H1 (cell line): ENCODE measurements around the gene SLC22A23. TPM values are rescaled to one million over a fixed set of nuclear protein-coding genes. Genes with fewer than 3 reads are reported as not detected.

Experiments
- CTCF ChIA-PET: fragments of 300-600 bp; sonication (Branson Sonifier 250); formaldehyde crosslinking; loops from one replicate; lab custom pipeline; 2021; ENCODE audit not compliant: partially characterized antibody; lab: Charles Lee
- POLR2A ChIA-PET: fragments of 300-600 bp; sonication (Branson Sonifier 250); formaldehyde crosslinking; loops from one replicate; lab custom pipeline; 2021; ENCODE audit warnings: inconsistent platforms; ENCODE audit not compliant: partially characterized antibody; lab: Charles Lee
- DNase-seq, 2 experiments: peaks; one replicate each; pipeline versions ENCODE4 v3.0.0 to v3.0.0-alpha.2; 2010 to 2022; ENCODE audit warnings: low spot score in 2 of 2, low read depth in 1 of 2, mixed read lengths in 1 of 2
- FAIRE-seq: peaks from 2 replicates; lab custom pipeline; 2011; peaks lifted over from hg19 to GRCh38; lab: Jason Lieb, UNC
- H2AFZ ChIP-seq: 2 replicates; pipeline ENCODE4 v1.8.1; 2012; ENCODE audit warnings: low read length, inconsistent platforms
- H2AK5ac ChIP-seq: 2 replicates; pipeline ENCODE4 v1.6.1; 2013; ENCODE audit warnings: low read depth, low read length
- H2BK120ac ChIP-seq: replicated peaks from 2 replicates; pipeline ENCODE3; 2013; ENCODE audit warnings: low read depth, low read length, inconsistent platforms
- H2BK12ac ChIP-seq: 2 replicates; pipeline ENCODE4 v1.6.1; 2013; ENCODE audit warnings: low read depth, low read length
- H2BK15ac ChIP-seq: 2 replicates; pipeline ENCODE4 v1.6.1; 2013; ENCODE audit warnings: low read length
- H2BK20ac ChIP-seq: 2 replicates; pipeline ENCODE4 v1.6.1; 2013; ENCODE audit warnings: low read length
- H2BK5ac ChIP-seq: 2 replicates; pipeline ENCODE4 v1.6.1; 2013; ENCODE audit warnings: low read depth, low read length
- H3K14ac ChIP-seq: 2 replicates; pipeline ENCODE4 v1.6.1; 2013; ENCODE audit warnings: inconsistent platforms; ENCODE audit not compliant: insufficient read length
- H3K18ac ChIP-seq: 2 replicates; pipeline ENCODE4 v1.6.1; 2013; ENCODE audit warnings: low read length; ENCODE audit errors: extremely low read depth
- H3K23ac ChIP-seq: 2 replicates; pipeline ENCODE4 v1.6.1; 2013; ENCODE audit warnings: inconsistent platforms; ENCODE audit not compliant: insufficient read length
- H3K23me2 ChIP-seq: 2 replicates; pipeline ENCODE4 v1.6.1; 2013; ENCODE audit warnings: low read depth, low read length
- H3K27ac ChIP-seq: 2 replicates; pipeline ENCODE4 v1.6.1; 2011; ENCODE audit warnings: low read depth, low read length, inconsistent platforms
- H3K27me3 ChIP-seq, 4 experiments: replicated peaks in 1 of 4; 1 replicate in 1 of 4; 2 replicates in 3 of 4; pipeline versions ENCODE4 v1.6.1 to v1.8.1; 2011 to 2013; ENCODE audit warnings: low read length in 3 of 4, mild to moderate bottlenecking in 3 of 4, inconsistent platforms in 2 of 4, mixed read lengths in 2 of 4, moderate library complexity in 1 of 4; ENCODE audit not compliant: control insufficient read depth in 3 of 4, insufficient read depth in 3 of 4; ENCODE audit errors: extremely low read depth in 1 of 4
- H3K36me3 ChIP-seq, 4 experiments: 2 replicates each; pipeline versions ENCODE4 v1.6.1 to v1.8.1; 2011 to 2013; ENCODE audit warnings: mild to moderate bottlenecking in 4 of 4, low read length in 3 of 4, moderate library complexity in 2 of 4, control low read depth in 1 of 4, inconsistent platforms in 1 of 4; ENCODE audit not compliant: insufficient read depth in 4 of 4, control insufficient read depth in 2 of 4
- H3K4ac ChIP-seq: replicated peaks from 2 replicates; pipeline ENCODE3; 2013; ENCODE audit warnings: low read length, low read depth, mixed read lengths, inconsistent platforms; ENCODE audit not compliant: insufficient read length
- H3K4me1 ChIP-seq, 4 experiments: replicated peaks in 1 of 4; 1 replicate in 1 of 4; 2 replicates in 3 of 4; pipeline versions ENCODE4 v1.6.1 to v1.8.1; 2011 to 2013; ENCODE audit warnings: low read length in 3 of 4, inconsistent platforms in 2 of 4, mixed read lengths in 1 of 4; ENCODE audit not compliant: insufficient read depth in 4 of 4, control insufficient read depth in 3 of 4
- H3K4me2 ChIP-seq, 2 experiments: 2 replicates each; pipeline versions ENCODE4 v1.6.1 to v1.8.1; 2011 to 2013; ENCODE audit warnings: low read depth in 2 of 2, low read length in 2 of 2, control low read depth in 1 of 2, inconsistent platforms in 1 of 2, mild to moderate bottlenecking in 1 of 2; ENCODE audit not compliant: insufficient read depth in 1 of 2
- H3K4me3 ChIP-seq, 4 experiments: fragments of 200-600, 300-600 bp in 1 of 4; sonication (generic), shearing (Covaris generic), sonication (Bioruptor Twin) in 1 of 4; 2 replicates each; pipeline versions ENCODE4 v1.5.1 to v1.8.1; 2011 to 2016; ENCODE audit warnings: low read length in 4 of 4, low read depth in 3 of 4, control low read depth in 2 of 4, inconsistent platforms in 2 of 4, mild to moderate bottlenecking in 2 of 4, mixed read lengths in 1 of 4, moderate library complexity in 1 of 4; ENCODE audit not compliant: insufficient read depth in 2 of 4; ENCODE audit errors: extremely low read depth in 1 of 4
- H3K56ac ChIP-seq: replicated peaks from 2 replicates; pipeline ENCODE3; 2013; ENCODE audit warnings: low read depth, mild to moderate bottlenecking, mixed read lengths, low read length, inconsistent platforms; ENCODE audit not compliant: insufficient read length
- H3K79me1 ChIP-seq: 2 replicates; pipeline ENCODE4 v1.6.1; 2013; ENCODE audit warnings: low read depth, low read length, control low read depth
- H3K79me2 ChIP-seq, 2 experiments: 2 replicates each; pipeline versions ENCODE4 v1.6.1 to v1.8.1; 2012 to 2013; ENCODE audit warnings: low read length in 2 of 2, mild to moderate bottlenecking in 2 of 2, inconsistent platforms in 1 of 2; ENCODE audit not compliant: insufficient read depth in 2 of 2, control insufficient read depth in 1 of 2
- H3K9ac ChIP-seq, 4 experiments: replicated peaks in 1 of 4; 1 replicate in 1 of 4; 2 replicates in 3 of 4; pipeline versions ENCODE4 v1.6.1 to v1.8.1; 2011 to 2013; ENCODE audit warnings: low read depth in 3 of 4, low read length in 3 of 4, control low read depth in 2 of 4, mild to moderate bottlenecking in 2 of 4, moderate library complexity in 2 of 4, inconsistent platforms in 1 of 4; ENCODE audit errors: extremely low read depth in 1 of 4
- H3K9me3 ChIP-seq, 2 experiments: 2 replicates each; pipeline versions ENCODE4 v1.6.1 to v1.8.1; 2012 to 2013; ENCODE audit warnings: mild to moderate bottlenecking in 2 of 2, moderate library complexity in 2 of 2, control low read depth in 1 of 2, inconsistent platforms in 1 of 2, low read depth in 1 of 2, low read length in 1 of 2, mixed read lengths in 1 of 2; ENCODE audit not compliant: insufficient read depth in 2 of 2
- H4K20me1 ChIP-seq, 2 experiments: replicated peaks in 1 of 2; 2 replicates each; pipeline versions ENCODE3 to v1.8.1; 2011 to 2013; ENCODE audit warnings: inconsistent platforms in 2 of 2, low read length in 2 of 2, mild to moderate bottlenecking in 1 of 2; ENCODE audit not compliant: insufficient read depth in 2 of 2, control insufficient read depth in 1 of 2
- H4K5ac ChIP-seq: 2 replicates; pipeline ENCODE4 v1.6.1; 2013; ENCODE audit warnings: low read length, low read depth, mixed read lengths, inconsistent platforms; ENCODE audit not compliant: insufficient read length
- H4K8ac ChIP-seq: 2 replicates; pipeline ENCODE4 v1.8.0; 2013; ENCODE audit warnings: mild to moderate bottlenecking, moderate library complexity, low read length, inconsistent platforms; ENCODE audit not compliant: insufficient read depth; ENCODE audit errors: extremely low read depth
- H4K91ac ChIP-seq: replicated peaks from 2 replicates; pipeline ENCODE3; 2013; ENCODE audit warnings: low read length, mixed read lengths, inconsistent platforms; ENCODE audit not compliant: insufficient read length
- ASH2L ChIP-seq: fragments of 200-600, 300-600 bp; sonication (generic); IDR thresholded peaks from one replicate; pipeline ENCODE4 v1.7.1; 2017; ENCODE audit warnings: low read length
- RNF2 ChIP-seq: fragments of 200-900, 300-1000 bp; sonication (generic); IDR thresholded peaks from 2 replicates; pipeline ENCODE4 v1.7.1; 2016; ENCODE audit warnings: borderline replicate concordance, low read depth, mild to moderate bottlenecking, antibody characterized with exemption, low read length; ENCODE audit not compliant: poor library complexity, severe bottlenecking; ENCODE audit errors: missing control alignments
- whole genome bisulfite sequencing, 2 experiments: shearing (Covaris generic) in 1 of 2; methylation state at CpG; one replicate each; pipeline versions ENCODE4 v1.1.6 to v1.1.7; 2013 to 2015; ENCODE audit warnings: low lambda C conversion rate in 2 of 2, mixed read lengths in 2 of 2, inconsistent platforms in 1 of 2, low coverage in 1 of 2, missing lambda C conversion rate in 1 of 2; ENCODE audit not compliant: insufficient replicate concordance in 2 of 2, insufficient coverage in 1 of 2, insufficient read length in 1 of 2; ENCODE audit errors: extremely low coverage in 1 of 2, missing lambda C conversion rate in 1 of 2; 5-methylcytosine and 5-hydroxymethylcytosine counted together
- polyA plus RNA-seq, 7 experiments: library from polyadenylated mRNA; depleted of rRNA in 3 of 7; stranded (reverse) in 5 of 7; unstranded in 2 of 7; fragments of >200 nt in 5 of 7; fragments of 200-250 nt in 2 of 7; gene quantifications; 1 replicate in 5 of 7; 2 replicates in 1 of 7; 4 replicates in 1 of 7; pipeline versions ENCODE4 v1.2.1 to v1.2.3, GENCODE V29; 2011 to 2013; ENCODE audit warnings: missing spikeins in 2 of 7, mixed read lengths in 2 of 7
- total RNA-seq: library from RNA; stranded (reverse); fragmentation: NEBNext Ultra II Directional; extraction: Animal tissue kit (Norgen Biotek cat#: 25700); gene quantifications from 2 replicates; pipeline ENCODE4 v1.2.1, GENCODE V29; 2021

The SLC22A23 gene
- total and polyA plus RNA-seq, 2 of the 8 experiments (the other 6 are each of a cell fraction or from before 2014, with no cell fraction given), result 9.9 to 38.4 TPM

DNA sequence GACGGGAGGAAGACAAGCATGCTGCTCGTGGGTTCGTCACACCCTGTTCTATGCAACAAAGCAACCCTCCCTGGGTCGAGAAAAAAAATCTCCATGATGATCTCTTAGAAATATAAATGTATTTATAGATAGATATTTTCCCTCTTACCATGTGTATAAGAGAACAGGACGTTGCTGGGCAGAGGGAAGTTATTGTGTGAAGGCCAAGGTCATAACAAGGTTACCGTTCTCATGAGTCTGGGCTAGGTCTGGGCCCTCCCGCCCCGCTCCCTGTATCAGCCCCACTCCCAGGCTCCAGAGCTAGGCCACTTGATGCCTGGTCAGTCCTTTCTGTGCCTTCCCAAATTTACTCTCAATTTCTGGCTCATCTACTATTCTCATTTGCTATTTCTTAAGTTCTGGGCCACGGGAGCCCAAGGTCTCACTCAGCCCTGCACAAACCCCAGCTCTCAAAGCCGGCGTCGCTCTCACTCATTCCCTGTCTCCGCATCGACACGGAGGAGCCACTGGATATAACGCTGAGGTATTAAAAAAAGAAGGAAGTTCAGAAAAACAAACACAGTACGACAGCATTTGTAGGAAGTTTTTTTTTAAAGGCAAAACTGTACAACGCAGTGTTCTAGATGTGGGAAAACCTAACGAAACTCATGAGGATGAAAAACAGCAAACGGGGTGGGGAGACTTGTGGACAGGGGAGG is 101.3 kb downstream of the SLC22A23 start:
- no peak overlapping the region for H2BK120ac ChIP-seq
- DNase-seq (no peak), FAIRE-seq (no peak)
- peak overlapping the region; percentile 32; the same call in 1 of the 2 replicates for H3K18ac ChIP-seq
- 0 out of 2 replicates have a peak overlapping the region, but pooled peaks have one; percentile 25 for H3K27ac ChIP-seq
- H3K4me3 ChIP-seq, result peak overlapping the region in 1 of 4 experiments; percentile 53; a peak in 3 of 8 replicates
- no peaks in the 10 kb centered on the region for H3K27me3 ChIP-seq
- peaks cover 9 to 26% (median 21%) of the 10 kb centered on the region in 4 experiments for H3K4me1 ChIP-seq
- H2AK5ac ChIP-seq, result no peak overlapping the region
- H3K9ac ChIP-seq, result peak overlapping the region in 1 of 4 experiments; percentile 33; a peak in 1 of 7 replicates
- no peak overlapping the region for H4K5ac ChIP-seq
- no peak overlapping the region for H3K14ac ChIP-seq
- CTCF ChIA-PET, result interaction anchor here (0.7 to 1.7 kb wide), 4 partner anchors 12 to 445 kb away, joined by 3 to 4 read pairs (median 3); no protein-coding TSS in a partner anchor
- no peak overlapping the region for H4K8ac ChIP-seq
- H4K20me1 ChIP-seq, result peaks cover 2 to 3% of the 10 kb centered on the region in 2 experiments
- peak overlapping the region; percentile 38; the same call in 1 of the 2 replicates for H2BK20ac ChIP-seq
- peak overlapping the region; percentile 35 to 68; a peak in 3 of 4 replicates for H3K4me2 ChIP-seq
- peak overlapping the region; percentile 37; the same call in 1 of the 2 replicates for H2BK5ac ChIP-seq
- H3K23me2 ChIP-seq, result 0 out of 2 replicates have a peak, but pooled peaks cover 2% of the 10 kb centered on the region
- H3K56ac ChIP-seq, result no peak overlapping the region
- H3K79me1 ChIP-seq, result peaks cover 5% of the 10 kb centered on the region
- H3K4ac ChIP-seq, result no peak overlapping the region
- no peaks in the 10 kb centered on the region; a peak in 1 of 4 replicates for H3K9me3 ChIP-seq
- H3K79me2 ChIP-seq, result peaks cover 0 to 17% of the 10 kb centered on the region in 2 experiments; a peak in 3 of 4 replicates
- 0 out of 2 replicates have a peak overlapping the region, but pooled peaks have one; percentile 53 for H2BK15ac ChIP-seq
- peak overlapping the region; percentile 5 for H4K91ac ChIP-seq
- no peaks in the 10 kb centered on the region for H3K36me3 ChIP-seq
- POLR2A ChIA-PET, result interaction anchor here (0.7 to 1.8 kb wide), 5 partner anchors 17 to 1652 kb away, joined by 3 to 6 read pairs (median 5); no protein-coding TSS in a partner anchor
- 69% methylated on average over 20 of the region's 20 CpGs; no CpG with 5 or more reads in 1 of the 2 experiments for WGBS, 2 experiments
- TF ChIP-seq RNF2 (no peak), ASH2L (peak; percentile 16)
- no peak overlapping the region for H2AFZ ChIP-seq
- no peak overlapping the region for H3K23ac ChIP-seq
- H2BK12ac ChIP-seq, result peak overlapping the region; percentile 61
